GM19397 (cell line): ENCODE results near the gene ROPN1L.
"Not testable (repeated sequence)": the region's sequence is repeated elsewhere in the genome, so short reads cannot be mapped to it uniquely, and the experiment has no call there.

Experiments
- ATAC-seq: cut with Tn5 transposase; IDR thresholded peaks from one replicate; pipeline ENCODE4 v1.9.1; 2021; ENCODE audit warnings: mild to moderate bottlenecking, moderate library complexity; ENCODE audit not compliant: unreplicated experiment

The ROPN1L gene

DNA sequence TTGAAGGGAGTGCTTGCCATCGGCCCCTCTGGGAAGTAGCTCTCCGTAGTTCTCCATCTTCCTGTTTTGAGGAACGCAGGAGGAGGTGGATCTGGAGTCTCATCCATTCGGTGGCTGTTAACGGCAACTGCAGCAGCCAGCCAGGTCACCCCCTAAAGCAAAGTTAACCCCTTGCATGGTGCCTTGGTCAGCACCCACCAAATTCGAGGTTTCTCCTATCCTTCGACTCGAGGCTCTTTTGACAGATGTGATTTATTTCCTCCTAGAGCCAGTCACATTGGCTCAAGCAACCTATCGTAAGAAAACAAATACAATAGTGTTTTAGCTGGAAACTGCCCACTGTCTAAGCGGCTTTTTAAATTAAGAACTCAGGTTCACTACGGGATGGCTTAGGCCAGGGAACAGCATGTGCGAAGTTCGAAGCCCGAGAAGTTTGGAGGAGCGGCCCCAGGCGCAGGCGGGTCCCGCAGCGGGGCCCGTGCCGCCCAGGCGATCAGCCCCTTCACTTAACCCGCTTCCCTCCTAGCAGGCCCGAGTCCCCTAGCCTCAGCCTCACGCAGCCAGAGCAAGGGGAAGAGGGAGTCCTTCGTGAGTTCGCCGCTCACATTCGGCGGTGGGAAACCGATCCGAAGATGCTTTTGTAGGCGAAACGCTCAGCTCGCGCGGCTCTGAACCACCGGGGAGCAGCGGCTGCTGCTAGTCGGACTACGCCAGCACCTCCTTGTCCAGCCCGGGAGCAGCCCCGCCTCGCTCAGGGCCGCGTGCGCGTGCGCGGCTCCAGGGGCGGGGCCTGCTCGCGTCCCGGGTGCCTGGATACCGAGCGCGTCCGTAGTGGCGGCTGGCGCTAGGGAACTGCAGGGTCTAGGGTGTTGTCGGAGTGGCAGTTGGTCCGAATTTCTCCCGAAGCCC lies at the start of gene ROPN1L:
Gene ROPN1L, plus strand, starts transcription at position 797 of the 909 bp plus-strand sequence. CDS start 289 bp downstream, outside the sequence.
- peak; percentile 98 for ATAC-seq

- not testable (repeated sequence) for ATAC-seq
Measured at GRCh38 chr5:10392567-10393328, 48.9 kb upstream of the ROPN1L start.

DNA sequence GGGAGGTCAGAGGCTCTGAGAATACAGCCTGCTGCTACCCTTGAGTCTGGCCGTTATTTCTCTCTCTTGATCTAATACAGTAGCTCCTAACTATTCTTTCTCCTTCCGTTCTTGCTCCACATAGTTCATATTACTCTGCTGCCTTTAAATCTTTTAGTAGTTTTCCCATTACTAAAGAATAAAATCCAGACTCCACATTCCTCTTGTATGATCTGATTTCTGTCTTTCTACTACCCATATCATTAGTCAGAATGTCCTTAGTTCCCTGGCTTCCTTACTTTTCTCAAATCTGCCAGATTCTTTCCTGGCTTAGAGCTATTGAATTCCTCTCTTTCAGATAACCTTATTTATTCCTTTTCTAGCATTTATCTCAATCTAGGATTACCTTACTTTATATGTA lies 48.2 kb upstream of the ROPN1L start:
- no peak for ATAC-seq

DNA sequence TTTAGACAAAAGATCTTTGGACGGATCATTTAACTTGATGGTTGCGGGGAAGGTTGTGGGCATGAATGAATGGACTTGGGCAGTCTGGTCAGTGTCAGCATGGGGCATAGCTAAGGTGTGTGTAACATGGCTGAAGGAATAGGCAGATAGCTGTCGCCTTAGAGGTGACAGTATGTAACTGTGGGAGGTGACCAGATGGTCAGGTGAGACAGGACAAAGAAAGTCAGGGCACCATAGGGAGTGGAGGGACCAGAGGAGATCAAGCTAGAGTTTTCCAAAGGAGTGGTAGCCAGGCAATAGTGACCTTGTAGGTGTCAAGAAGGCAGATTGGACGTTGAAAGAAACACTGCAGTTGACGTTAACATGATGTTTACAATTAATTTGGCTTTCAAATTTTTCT lies 45.1 kb upstream of the ROPN1L start:
- ATAC-seq: no peak

DNA sequence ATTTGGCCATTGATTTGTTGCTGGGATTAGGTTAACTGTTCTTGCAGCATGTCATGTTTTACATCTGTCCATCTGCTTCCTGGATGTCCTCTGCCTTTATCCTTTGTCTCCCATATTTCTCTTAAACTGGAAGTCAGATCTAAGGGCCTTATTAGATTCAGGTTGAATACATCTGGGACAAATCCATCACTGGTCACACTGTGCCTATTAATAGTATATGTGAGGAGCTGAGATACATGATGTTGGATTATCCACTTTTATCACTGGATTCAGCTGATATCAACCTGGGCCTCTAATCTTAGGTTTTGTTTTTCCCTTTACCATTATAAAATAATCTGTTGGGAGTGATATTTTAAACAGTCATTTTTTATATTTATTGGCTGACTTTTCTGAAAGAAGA lies 41.8 kb upstream of the ROPN1L start:
- no peak for ATAC-seq

DNA sequence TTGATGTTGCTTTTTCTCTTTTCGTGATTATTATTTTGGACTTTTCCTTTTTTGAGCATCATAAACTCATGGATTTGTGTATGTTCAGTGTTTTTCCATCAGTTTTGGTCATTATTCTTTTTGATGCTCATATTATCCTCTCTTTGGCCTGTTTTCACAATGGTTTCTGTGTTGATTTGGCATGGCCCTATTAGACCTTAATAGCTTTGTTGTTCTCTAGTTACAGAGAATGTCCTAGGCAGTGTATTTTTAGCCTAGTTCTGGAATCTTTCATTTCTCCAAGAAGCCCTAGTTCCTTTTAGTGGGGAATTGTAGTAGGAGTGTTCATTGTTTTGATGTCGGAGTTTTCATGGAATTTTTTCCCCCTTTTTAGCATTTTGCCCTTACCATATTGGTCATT lies 41.3 kb upstream of the ROPN1L start:
- ATAC-seq: no peak

GRCh38 chr5:10400831-10401230 lies 40.8 kb upstream of the ROPN1L start:
- no peak for ATAC-seq

DNA sequence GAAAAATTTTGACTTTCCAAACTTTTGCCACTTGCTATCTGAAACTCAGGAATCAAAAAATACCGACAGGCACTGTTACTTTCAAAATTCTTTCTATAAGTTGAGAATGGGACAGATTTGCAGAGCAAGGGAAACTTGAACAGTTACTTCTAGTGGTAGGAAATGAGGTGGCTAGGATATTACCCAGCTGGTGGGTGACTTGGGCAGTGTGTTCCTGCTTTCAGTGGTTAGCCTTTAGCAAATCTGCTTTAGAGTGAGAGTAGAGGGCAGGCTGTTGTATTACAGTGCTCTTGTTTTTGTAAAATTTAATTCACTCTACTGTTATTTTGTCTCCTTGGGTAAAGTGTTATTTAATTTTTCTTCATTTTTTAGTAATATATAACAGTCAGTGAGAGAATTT lies 40.2 kb upstream of the ROPN1L start:
- peak; percentile 64 for ATAC-seq

DNA sequence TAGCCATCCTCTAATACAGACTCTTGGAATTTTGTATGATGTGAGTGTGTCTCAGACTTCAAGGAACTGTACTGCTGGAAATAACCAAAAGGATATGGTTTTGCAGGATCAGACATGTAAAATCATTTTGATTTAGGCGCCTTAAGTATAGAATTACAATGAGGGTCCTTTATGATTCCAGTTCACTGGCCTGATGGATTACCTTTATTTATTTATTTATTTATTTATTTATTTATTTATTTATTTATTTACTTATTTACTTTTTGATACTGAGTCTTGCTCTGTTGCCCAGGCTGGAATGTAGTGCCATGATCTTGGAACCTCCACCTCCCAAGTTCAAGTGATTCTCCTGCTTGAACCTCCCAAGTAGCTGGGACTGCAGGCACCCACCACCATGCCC lies 37.9 kb upstream of the ROPN1L start:
- ATAC-seq: no peak

DNA sequence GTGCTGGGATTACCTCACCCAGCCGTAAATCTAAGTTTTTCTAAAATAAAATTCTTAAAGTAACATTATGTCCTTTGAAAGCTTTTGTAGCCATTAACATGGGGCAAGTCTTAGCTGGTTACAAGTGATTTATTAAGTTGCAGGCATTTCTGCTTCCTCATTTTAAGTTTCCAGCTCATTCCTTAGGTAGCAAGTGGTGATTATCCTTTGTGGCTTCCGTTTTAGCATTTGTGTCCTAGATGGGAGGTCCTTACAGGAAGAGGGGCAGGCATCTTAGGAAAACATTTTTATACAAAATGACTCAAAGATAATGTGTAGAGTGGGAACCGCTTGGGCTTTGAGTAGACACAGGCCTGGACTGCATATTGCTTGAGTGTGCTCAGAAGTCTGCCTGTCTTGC lies 35.0 kb upstream of the ROPN1L start:
- no peak for ATAC-seq

GRCh38 chr5:10409504-10409903 lies 32.2 kb upstream of the ROPN1L start:
- ATAC-seq: no peak

DNA sequence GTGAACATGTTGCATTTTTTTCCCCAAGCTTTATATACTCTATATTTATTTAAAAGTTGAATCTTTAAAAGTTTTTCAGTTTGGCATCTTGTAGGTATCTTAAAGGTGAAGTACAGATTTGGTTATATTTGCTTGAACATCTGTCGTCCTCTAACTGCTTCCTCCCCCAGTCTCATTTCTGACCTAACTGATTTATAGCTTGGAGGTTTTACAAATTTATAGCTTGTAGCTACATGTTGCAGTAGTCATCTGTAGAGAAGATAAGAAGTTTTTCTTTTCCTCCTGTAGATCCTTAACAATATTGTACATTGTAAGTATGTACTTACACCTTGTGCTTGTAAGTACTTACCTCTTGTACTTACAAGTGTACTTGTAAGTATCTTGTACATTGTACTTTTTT lies 31.0 kb upstream of the ROPN1L start:
- ATAC-seq: no peak

GRCh38 chr5:10411336-10411735 lies 30.3 kb upstream of the ROPN1L start:
- ATAC-seq: no peak

DNA sequence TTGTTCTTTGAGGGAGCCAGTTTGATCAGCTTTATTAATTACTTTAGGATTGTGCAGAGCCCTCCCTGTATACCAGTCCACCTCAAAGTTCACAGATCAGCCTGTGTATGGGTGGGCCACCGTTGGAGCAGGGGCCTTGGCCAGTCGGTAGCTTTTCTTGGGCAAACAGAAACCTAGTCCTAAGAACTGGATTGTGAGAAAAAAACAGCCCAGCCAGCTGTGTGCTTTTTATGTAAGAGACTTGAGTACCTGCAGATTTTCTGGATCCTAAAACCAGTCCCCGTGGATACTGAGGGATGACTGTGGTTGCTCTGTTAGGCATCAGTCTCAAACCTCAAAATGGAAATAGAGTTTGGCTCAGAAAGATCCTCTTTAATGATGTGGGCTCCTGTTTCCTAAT lies 24.8 kb upstream of the ROPN1L start:
- ATAC-seq: no peak

- ATAC-seq: peak; percentile 50
Measured at GRCh38 chr5:10418654-10419345, 22.9 kb upstream of the ROPN1L start.

DNA sequence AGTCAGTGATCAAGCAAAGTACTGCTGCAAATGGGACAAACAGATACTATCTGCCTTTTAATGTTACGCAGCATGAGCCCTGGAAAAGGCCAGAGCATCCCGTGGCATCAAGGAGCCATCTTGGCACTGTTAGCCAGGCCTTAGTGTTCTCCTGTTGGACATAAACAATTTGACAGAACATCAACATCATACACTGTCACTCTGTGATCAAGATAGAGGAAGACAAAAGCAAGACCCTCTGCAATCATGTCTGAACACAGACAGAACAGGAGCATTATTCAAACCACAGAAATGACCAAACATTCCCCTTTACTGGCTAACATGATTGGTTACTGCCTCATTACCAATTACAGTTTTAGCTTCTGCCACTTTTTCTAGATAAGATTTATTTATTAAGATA lies 21.2 kb upstream of the ROPN1L start:
- ATAC-seq: no peak

- ATAC-seq: no peak
Measured at GRCh38 chr5:10420932-10421331, 20.7 kb upstream of the ROPN1L start.

GRCh38 chr5:10421896-10422691 lies 19.6 kb upstream of the ROPN1L start:
- no peak for ATAC-seq

DNA sequence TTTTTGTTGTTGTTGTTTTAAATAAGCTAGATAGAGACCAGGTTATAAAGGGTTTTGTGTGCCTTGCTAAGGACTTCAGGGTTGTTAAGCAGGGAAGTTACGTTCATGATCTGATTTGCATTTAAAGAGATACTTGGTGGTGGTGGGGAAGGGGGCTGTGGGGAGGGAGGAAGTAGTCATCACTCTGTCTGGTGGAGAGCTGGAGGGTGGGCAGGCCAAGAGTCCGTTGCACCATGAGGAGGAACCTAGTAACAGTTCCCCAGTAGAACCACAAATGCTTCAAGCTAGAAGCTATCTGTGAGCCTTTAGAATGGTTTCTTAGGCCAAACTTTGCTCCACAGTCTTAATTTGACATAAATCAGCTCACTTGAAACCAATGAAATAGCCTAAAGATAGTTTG lies 18.7 kb upstream of the ROPN1L start:
- no peak for ATAC-seq

DNA sequence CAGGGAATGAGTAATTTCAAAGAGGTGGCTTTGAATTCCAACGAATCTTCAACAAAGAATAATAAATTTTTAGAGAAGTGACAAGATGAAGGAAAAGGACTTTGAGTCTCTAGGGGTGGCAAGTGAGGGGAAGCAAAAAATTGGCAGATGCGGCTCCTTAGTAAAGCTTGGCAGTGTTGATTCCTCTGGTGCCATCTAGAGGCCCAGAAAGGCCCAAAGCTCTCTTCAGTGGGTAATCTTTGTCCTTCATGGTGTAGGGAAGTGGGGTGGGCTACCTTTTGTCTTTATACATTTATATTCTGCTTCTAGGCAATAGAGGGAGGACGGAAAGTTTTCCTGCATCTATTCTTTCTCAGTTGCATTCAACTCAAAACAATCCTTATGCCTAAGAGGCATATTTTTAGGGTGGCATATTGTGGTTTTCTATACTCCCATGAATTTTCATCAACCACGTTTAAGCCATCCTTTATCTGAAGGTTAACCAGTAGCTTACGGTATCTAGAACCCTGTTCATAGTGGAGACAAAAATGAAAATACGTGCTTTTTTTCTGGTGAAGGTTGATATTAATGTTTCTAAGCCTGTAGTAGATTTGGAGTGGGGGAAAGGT lies 17.5 kb upstream of the ROPN1L start:
- no peak for ATAC-seq
